ENCODE results near the gene EPN3. TPM values are rescaled to one million over a fixed set of nuclear protein-coding genes. Genes with fewer than 3 reads are reported as not detected.

EPN3 gene
- total and polyA plus RNA-seq, 8 donors, result 6.4 to 117 (median 45.1) TPM

DNA sequence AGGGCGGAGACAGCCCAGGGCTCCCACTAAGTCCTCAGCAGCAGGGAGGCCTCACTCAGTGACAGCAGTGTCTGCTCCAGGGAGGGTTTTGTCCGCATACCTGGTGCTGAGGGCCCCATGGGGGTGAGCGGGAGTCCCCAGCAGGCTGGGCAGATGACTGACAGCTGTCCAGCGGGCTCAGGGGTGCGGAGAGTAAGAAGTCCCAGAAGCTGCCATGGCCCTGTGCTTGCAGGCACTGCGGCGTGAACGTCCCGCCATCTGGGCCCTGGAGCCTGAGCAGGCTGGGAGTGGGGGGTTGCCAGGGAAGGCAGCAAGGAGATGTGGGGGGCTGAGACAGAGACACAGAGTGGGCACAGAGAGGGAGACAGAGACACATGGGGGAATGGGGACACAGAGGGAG is 48.1 kb downstream of the EPN3 start:
- WGBS, 5 donors, result 95 to 96% (median 95%) methylated on average over 8 to 9 of the region's 9 CpGs
- no peak for DNase-seq
- no peak for TF ChIP-seq POLR2A (IDR thresholded peaks at IDR 0.05)

DNA sequence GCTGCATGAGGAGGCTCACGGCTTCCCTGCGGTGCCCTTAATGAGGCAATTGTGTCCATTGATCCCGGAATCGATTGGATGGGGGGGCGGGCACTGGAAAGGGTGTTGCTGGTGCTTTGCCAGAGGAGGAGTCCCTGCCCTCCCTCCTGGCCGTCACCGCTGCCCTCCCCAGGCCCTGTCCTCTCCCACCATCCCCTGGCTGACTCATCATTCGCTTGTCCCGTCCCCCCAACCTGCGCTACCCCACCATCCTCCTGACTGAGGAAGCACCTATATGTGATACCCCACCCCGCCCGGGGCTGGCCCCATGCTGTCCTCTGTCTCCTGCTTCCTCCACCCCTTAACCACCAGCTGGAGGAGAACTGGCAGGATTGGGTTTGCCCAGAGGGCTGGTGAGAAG is 48.8 kb downstream of the EPN3 start:
- H3K4me3 ChIP-seq, result no peak overlapping the region
- DNase-seq, result no peak
- H3K4me1 ChIP-seq, result no peaks in the 10 kb centered on the region
- WGBS, 5 donors, result 89 to 97% (median 92%) methylated on average over 11 to 12 of the region's 12 CpGs
- intact Hi-C loops (cut with DNase I; ENCODE audit: low total_unique reads), result no loop called here
- H3K27ac ChIP-seq, result no peak overlapping the region
- H3K27me3 ChIP-seq, result peaks cover 0 to 23% (median 0%) of the 10 kb centered on the region in 3 donors
- TF ChIP-seq POLR2AphosphoS5 (IDR thresholded peaks at IDR 0.05) (no peak), POLR2A (IDR thresholded peaks at IDR 0.05) (no peak), EP300 (IDR thresholded peaks at IDR 0.05) (no peak)
- TF ChIP-seq, protein P1, sequence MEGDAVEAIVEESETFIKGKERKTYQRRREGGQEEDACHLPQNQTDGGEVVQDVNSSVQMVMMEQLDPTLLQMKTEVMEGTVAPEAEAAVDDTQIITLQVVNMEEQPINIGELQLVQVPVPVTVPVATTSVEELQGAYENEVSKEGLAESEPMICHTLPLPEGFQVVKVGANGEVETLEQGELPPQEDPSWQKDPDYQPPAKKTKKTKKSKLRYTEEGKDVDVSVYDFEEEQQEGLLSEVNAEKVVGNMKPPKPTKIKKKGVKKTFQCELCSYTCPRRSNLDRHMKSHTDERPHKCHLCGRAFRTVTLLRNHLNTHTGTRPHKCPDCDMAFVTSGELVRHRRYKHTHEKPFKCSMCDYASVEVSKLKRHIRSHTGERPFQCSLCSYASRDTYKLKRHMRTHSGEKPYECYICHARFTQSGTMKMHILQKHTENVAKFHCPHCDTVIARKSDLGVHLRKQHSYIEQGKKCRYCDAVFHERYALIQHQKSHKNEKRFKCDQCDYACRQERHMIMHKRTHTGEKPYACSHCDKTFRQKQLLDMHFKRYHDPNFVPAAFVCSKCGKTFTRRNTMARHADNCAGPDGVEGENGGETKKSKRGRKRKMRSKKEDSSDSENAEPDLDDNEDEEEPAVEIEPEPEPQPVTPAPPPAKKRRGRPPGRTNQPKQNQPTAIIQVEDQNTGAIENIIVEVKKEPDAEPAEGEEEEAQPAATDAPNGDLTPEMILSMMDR (IDR thresholded peaks at IDR 0.05), result no peak
- no peaks in the 10 kb centered on the region for H3K9me3 ChIP-seq
- H3K36me3 ChIP-seq, result no peaks in the 10 kb centered on the region

More for the DNA sequence above, 48.1 kb downstream of the EPN3 start:
- Histone ChIP-seq H3K27ac (no peak overlapping the region), H3K27me3 (peaks cover 0 to 23% (median 0%) of the 10 kb centered on the region in 3 donors), H3K9me3 (no peaks in the 10 kb centered on the region), H3K4me3 (no peak overlapping the region), H3K4me1 (no peaks in the 10 kb centered on the region), H3K36me3 (no peaks in the 10 kb centered on the region)
- intact Hi-C loops (cut with DNase I; ENCODE audit: low total_unique reads), result no loop called here

GRCh38 chr17:50582741-50583140 is 50.2 kb downstream of the EPN3 start:
- H3K4me1 ChIP-seq, result no peaks in the 10 kb centered on the region
- H3K9me3 ChIP-seq, result no peaks in the 10 kb centered on the region
- 85 to 94% (median 92%) methylated on average over 2 of the region's 2 CpGs for WGBS, 5 donors
- TF ChIP-seq POLR2AphosphoS5 (IDR thresholded peaks at IDR 0.05) (no peak), POLR2A (IDR thresholded peaks at IDR 0.05) (no peak), EP300 (IDR thresholded peaks at IDR 0.05) (no peak)
- TF ChIP-seq, protein P1 (IDR thresholded peaks at IDR 0.05), result no peak
- no peak overlapping the region for H3K27ac ChIP-seq
- no peak overlapping the region for H3K4me3 ChIP-seq
- intact Hi-C loops (cut with DNase I; ENCODE audit: low total_unique reads), result no loop called here
- no peak for DNase-seq
- H3K27me3 ChIP-seq, result peaks cover 0 to 23% (median 0%) of the 10 kb centered on the region in 3 donors
- H3K36me3 ChIP-seq, result no peaks in the 10 kb centered on the region

DNA sequence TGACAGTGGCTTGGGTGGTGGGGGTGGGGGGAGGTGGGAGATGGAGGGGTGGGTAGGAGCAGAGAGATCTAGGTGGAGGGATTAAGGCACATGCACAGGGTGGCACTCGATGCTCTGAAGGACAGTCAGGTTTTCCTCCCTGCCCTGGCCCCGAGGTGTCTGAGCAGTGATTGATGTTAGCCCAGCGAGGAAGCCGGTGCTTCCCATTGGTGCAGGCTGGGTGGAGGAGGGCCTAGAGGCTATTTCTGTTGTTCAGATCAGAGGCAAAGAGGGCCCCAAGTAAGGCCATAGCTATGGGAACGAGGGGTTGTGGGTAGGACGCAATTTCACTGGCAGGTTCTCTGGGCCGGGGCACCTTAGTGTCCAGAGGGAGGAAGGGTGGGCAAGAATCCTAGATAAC is 51.1 kb downstream of the EPN3 start:
- TF ChIP-seq POLR2A (IDR thresholded peaks at IDR 0.05) (no peak), POLR2AphosphoS5 (IDR thresholded peaks at IDR 0.05) (no peak), EP300 (IDR thresholded peaks at IDR 0.05) (no peak)
- TF ChIP-seq, protein P1 (IDR thresholded peaks at IDR 0.05), result no peak
- intact Hi-C loops (cut with DNase I; ENCODE audit: low total_unique reads), result no loop called here
- Histone ChIP-seq H3K4me3 (no peak overlapping the region), H3K27ac (no peak overlapping the region), H3K9me3 (no peaks in the 10 kb centered on the region), H3K27me3 (peaks cover 0 to 17% (median 0%) of the 10 kb centered on the region in 3 donors), H3K4me1 (peaks cover 2 to 4% (median 4%) of the 10 kb centered on the region in 4 donors), H3K36me3 (no peaks in the 10 kb centered on the region)
- 64 to 82% (median 68%) methylated on average over 7 of the region's 7 CpGs for WGBS, 5 donors
- no peak for DNase-seq

DNA sequence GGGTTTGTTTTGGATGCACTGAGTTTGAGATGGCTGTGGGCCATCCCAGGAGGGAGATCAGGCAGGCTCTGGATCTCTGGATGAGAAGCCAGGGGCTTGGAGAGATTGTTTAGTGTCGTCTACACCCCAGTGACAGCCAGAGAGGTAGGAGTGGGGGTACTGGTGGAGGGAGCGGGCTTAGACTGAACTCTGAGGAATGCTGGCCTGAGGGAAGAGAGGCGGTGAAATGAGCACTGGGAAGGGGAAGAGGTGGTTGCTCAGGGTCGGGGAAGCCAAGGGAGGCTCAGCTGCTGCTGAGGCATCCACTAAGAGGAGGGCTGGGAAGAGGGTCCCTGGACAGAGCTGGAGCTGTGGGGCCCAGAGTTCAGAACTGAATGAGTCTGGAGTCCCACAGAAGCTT is 51.6 kb downstream of the EPN3 start:
- peaks cover 0 to 16% (median 0%) of the 10 kb centered on the region in 3 donors for H3K27me3 ChIP-seq
- intact Hi-C loops (cut with DNase I; ENCODE audit: low total_unique reads), result no loop called here
- H3K27ac ChIP-seq, result no peak overlapping the region
- H3K9me3 ChIP-seq, result no peaks in the 10 kb centered on the region
- no peak overlapping the region for H3K4me3 ChIP-seq
- TF ChIP-seq EP300 (IDR thresholded peaks at IDR 0.05) (no peak), POLR2A (IDR thresholded peaks at IDR 0.05) (no peak), POLR2AphosphoS5 (IDR thresholded peaks at IDR 0.05) (no peak)
- TF ChIP-seq, protein P1 (IDR thresholded peaks at IDR 0.05), result no peak
- H3K36me3 ChIP-seq, result no peaks in the 10 kb centered on the region
- DNase-seq, result no peak
- peaks cover 7 to 9% (median 8%) of the 10 kb centered on the region in 4 donors for H3K4me1 ChIP-seq
- WGBS, 5 donors, result 77 to 88% (median 82%) methylated on average over 4 of the region's 4 CpGs
